ENCODE data around the gene SMIM24.

- TF ChIP-seq CTCF (IDR thresholded peaks at IDR 0.05) = no peak
- TF ChIP-seq POLR2A (IDR thresholded peaks at IDR 0.05) = no peak
Measured at GRCh38 chr19:3456925-3457527, 23.3 kb downstream of the SMIM24 start.

Measured in heart left ventricle (tissue), 13 donors.